Lung (tissue), 12 donors: Measurements from ENCODE around the gene TMEM63C. TPM values are rescaled to one million over a fixed set of nuclear protein-coding genes. Genes with fewer than 3 reads are reported as not detected.
"Not testable (repeated sequence)": the region's sequence is repeated elsewhere in the genome, so short reads cannot be mapped to it uniquely, and the experiment has no call there.

Experiments
- ATAC-seq: fragments of 200-7000 bp; cut with Tn5 transposase; one replicate; pipeline ENCODE4 v1.9.1; 2020; ENCODE audit warnings: moderate number of reproducible peaks; ENCODE audit not compliant: insufficient read depth, low FRiP score
- DNase-seq, 3 donors: peaks; one replicate each; pipeline ENCODE4 v3.0.0-alpha.2; 2013 to 2017
- H3K27ac ChIP-seq, 2 donors: one replicate each; pipeline ENCODE4 v1.5.1; 2013; ENCODE audit warnings: mild to moderate bottlenecking in 2 of 2, moderate library complexity in 2 of 2, control low read depth in 1 of 2, inconsistent platforms in 1 of 2, low read depth in 1 of 2, low read length in 1 of 2
- H3K27me3 ChIP-seq, 3 donors: one replicate each; pipeline ENCODE4 v1.5.1; 2013; ENCODE audit warnings: low read length in 2 of 3; ENCODE audit not compliant: control insufficient read depth in 3 of 3, insufficient read depth in 3 of 3
- H3K36me3 ChIP-seq, 4 donors: one replicate each; pipeline ENCODE4 v1.5.1; 2013; ENCODE audit warnings: low read length in 4 of 4, mild to moderate bottlenecking in 1 of 4, moderate library complexity in 1 of 4; ENCODE audit not compliant: control insufficient read depth in 4 of 4, insufficient read depth in 4 of 4
- H3K4me1 ChIP-seq, 5 donors: one replicate each; pipeline ENCODE4 v1.5.1; 2013; ENCODE audit warnings: low read length in 5 of 5, mild to moderate bottlenecking in 2 of 5, moderate library complexity in 1 of 5; ENCODE audit not compliant: control insufficient read depth in 5 of 5, insufficient read depth in 5 of 5
- H3K4me3 ChIP-seq: one replicate; pipeline ENCODE4 v1.5.1; 2013; ENCODE audit warnings: mild to moderate bottlenecking, control low read depth, moderate library complexity
- H3K9ac ChIP-seq, 2 donors: one replicate each; pipeline ENCODE4 v1.5.1; 2013; ENCODE audit warnings: low read length in 2 of 2, control low read depth in 1 of 2; ENCODE audit not compliant: insufficient read depth in 1 of 2
- H3K9me3 ChIP-seq, 4 donors: one replicate each; pipeline ENCODE4 v1.5.1; 2013; ENCODE audit warnings: low read length in 3 of 4, mild to moderate bottlenecking in 1 of 4, moderate library complexity in 1 of 4; ENCODE audit not compliant: control insufficient read depth in 4 of 4, insufficient read depth in 3 of 4
- WGBS, 2 donors: extraction: QIAGEN DNeasy Blood & Tissue Kit; methylation state at CpG; one replicate each; pipeline ENCODE4 v1.1.7; 2013; 5-methylcytosine and 5-hydroxymethylcytosine counted together
- polyA plus RNA-seq, 2 donors: library from polyadenylated mRNA; stranded (reverse); fragments of 200-250 nt; gene quantifications; one replicate each; pipeline ENCODE4 v1.2.1, GENCODE V29; 2013
- total RNA-seq, 2 donors: library from RNA; depleted of rRNA in 1 of 2; stranded (reverse); fragments of >200 nt in 1 of 2; gene quantifications; one replicate each; pipeline ENCODE4 v1.2.1, GENCODE V29; 2014 to 2021
- TF ChIP-seq, protein P1 (sequence below): IDR thresholded peaks from 2 replicates; pipeline ENCODE4 v1.5.1; 2012; ENCODE audit warnings: mild to moderate bottlenecking; ENCODE audit errors: control extremely low read depth, extremely low read depth
- donor health status: control.
- donor health status: control.
- donor health status: Bipolar disorder and iron deficiency.
- donor health status: healthy.
- donor health status: DM: yes; HTN: yes; CAD: no.

TMEM63C gene
- total and polyA plus RNA-seq, 4 donors = 0.20 to 1.2 (median 0.45) TPM

DNA sequence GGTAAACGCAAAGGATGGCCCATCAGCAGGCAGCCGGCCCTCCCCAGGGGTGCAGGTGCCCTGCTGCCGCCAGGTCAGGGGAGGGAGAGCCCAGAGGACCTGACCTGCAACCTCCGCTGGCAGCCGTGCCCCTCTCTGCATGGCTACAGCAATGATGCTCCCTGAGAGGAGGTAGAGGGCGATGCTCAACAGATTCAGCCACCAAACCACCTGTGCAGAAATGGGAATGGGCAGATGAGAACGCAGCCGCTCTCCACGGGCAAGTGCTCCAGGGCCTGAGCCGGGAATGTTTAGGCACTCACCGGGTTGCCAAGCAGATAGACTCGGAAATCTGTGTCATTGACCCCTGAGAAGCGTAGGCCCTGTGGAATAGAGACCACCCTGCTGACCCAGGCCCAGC is 98.1 kb downstream of the TMEM63C start:
- H3K27ac ChIP-seq = no peak overlapping the region
- TF ChIP-seq, protein P1, sequence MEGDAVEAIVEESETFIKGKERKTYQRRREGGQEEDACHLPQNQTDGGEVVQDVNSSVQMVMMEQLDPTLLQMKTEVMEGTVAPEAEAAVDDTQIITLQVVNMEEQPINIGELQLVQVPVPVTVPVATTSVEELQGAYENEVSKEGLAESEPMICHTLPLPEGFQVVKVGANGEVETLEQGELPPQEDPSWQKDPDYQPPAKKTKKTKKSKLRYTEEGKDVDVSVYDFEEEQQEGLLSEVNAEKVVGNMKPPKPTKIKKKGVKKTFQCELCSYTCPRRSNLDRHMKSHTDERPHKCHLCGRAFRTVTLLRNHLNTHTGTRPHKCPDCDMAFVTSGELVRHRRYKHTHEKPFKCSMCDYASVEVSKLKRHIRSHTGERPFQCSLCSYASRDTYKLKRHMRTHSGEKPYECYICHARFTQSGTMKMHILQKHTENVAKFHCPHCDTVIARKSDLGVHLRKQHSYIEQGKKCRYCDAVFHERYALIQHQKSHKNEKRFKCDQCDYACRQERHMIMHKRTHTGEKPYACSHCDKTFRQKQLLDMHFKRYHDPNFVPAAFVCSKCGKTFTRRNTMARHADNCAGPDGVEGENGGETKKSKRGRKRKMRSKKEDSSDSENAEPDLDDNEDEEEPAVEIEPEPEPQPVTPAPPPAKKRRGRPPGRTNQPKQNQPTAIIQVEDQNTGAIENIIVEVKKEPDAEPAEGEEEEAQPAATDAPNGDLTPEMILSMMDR = no peak
- peaks cover 0 to 2% (median 0%) of the 10 kb centered on the region in 4 donors for H3K9me3 ChIP-seq
- H3K27me3 ChIP-seq = no peaks in the 10 kb centered on the region
- ATAC-seq = no peak
- no peak overlapping the region for H3K4me3 ChIP-seq
- H3K9ac ChIP-seq = no peak overlapping the region
- 91 to 96% methylated on average over 13 of the region's 13 CpGs for WGBS, 2 donors
- H3K4me1 ChIP-seq = no peaks in the 10 kb centered on the region
- H3K36me3 ChIP-seq = peaks cover 13 to 56% (median 28%) of the 10 kb centered on the region in 4 donors
- DNase-seq = no peak

DNA sequence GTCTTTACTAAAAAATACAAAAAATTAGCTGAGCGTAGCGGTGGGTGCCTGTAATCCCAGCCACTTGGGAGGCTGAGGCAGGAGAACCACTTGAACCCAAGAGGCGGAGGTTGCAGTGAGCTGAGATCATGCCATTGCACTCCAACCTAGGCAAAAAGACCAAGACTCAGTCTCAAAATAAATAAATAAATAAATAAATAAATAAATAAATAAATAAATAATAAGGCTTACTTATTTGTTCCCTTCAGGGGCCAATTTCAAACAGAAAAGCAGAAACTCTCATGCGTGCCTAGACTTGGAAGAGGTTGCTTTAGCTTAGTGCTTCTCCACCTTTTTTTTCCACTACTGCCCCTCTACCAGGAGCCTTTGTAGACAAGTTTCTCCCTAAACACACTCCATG is 99.3 kb downstream of the TMEM63C start:
- H3K36me3 ChIP-seq = peaks cover 24 to 65% (median 36%) of the 10 kb centered on the region in 4 donors
- not testable (repeated sequence) for H3K27ac ChIP-seq, H3K4me1 ChIP-seq, DNase-seq, H3K9me3 ChIP-seq, H3K27me3 ChIP-seq, ATAC-seq, H3K4me3 ChIP-seq, H3K9ac ChIP-seq
- 98 to 99% methylated on average over 4 of the region's 4 CpGs for WGBS, 2 donors

DNA sequence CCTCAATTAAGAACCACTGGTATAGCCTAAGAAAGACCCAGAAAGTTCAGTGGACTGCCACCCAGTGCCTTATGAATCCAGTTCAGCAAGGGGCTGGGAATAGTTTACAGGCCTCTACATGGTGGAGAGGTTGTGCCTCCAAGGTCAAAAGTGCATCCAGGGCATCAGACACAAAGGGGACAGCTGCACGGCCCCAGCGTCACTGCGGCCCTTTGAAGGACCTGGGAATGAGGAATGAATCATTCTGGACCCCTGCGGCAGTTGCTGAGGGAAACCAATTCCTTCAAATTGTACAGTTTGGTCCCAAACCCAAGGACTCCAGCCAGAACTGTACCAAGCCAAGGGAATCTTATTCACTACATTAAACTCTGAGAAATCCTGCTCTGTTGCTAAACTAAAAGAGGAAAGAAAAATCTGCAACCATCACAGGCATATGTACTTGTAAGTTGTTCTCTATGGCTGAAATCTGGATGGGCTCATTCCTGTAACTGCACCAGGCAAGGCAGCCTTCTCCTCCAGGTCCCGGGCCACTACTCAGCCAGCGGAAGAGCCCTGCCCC is 100.3 kb downstream of the TMEM63C start:
- Histone ChIP-seq H3K4me3 (no peak overlapping the region), H3K4me1 (no peaks in the 10 kb centered on the region), H3K9ac (no peak overlapping the region), H3K9me3 (peaks cover 0 to 1% (median 0%) of the 10 kb centered on the region in 4 donors), H3K27ac (no peak overlapping the region), H3K36me3 (peaks cover 33 to 65% (median 36%) of the 10 kb centered on the region in 4 donors), H3K27me3 (no peaks in the 10 kb centered on the region)
- TF ChIP-seq, protein P1 = no peak
- WGBS, 2 donors = 92 to 94% methylated on average over 6 of the region's 6 CpGs
- no peak for DNase-seq
- ATAC-seq = no peak

DNA sequence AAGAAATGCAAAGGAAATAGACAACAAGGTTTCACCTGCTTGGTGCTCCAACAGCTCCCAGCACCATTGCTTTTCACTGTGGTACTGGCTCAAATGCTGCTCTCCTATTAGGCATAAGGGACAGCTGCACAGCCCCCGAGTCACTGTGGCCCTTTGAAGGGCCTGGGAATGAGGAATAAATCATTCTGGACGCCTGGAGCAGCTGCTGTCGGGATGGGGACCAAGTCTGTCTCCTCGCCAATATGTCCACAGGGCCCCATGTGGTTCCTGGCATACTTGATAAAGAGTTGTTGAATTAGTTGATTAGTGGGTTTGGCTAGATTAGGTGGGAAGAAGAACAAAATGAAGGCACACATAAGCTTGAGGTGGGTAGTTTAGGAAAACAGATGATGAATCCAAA is 102.5 kb downstream of the TMEM63C start:
- WGBS, 2 donors = 88 to 92% methylated on average over 4 of the region's 4 CpGs
- H3K27ac ChIP-seq = no peak overlapping the region
- H3K4me3 ChIP-seq = no peak overlapping the region
- H3K36me3 ChIP-seq = peaks cover 34 to 51% (median 38%) of the 10 kb centered on the region in 4 donors
- DNase-seq (no peak), ATAC-seq (no peak)
- H3K4me1 ChIP-seq = no peaks in the 10 kb centered on the region
- TF ChIP-seq, protein P1 = no peak
- no peak overlapping the region for H3K9ac ChIP-seq
- H3K9me3 ChIP-seq = no peaks in the 10 kb centered on the region
- H3K27me3 ChIP-seq = no peaks in the 10 kb centered on the region
